HG03095 (cell line): ENCODE data around the gene ASCL2.

Experiments
- ATAC-seq: cut with Tn5 transposase; IDR thresholded peaks from one replicate; pipeline ENCODE4 v1.9.1; 2021; ENCODE audit warnings: moderate library complexity; ENCODE audit not compliant: unreplicated experiment

ASCL2 gene

GRCh38 chr11:2270322-2271076 is at the start of gene ASCL2:
TSS of gene ASCL2 (minus strand) at chr11:2270588. CDS start at chr11:2270332, 256 bp downstream.
- ATAC-seq = no peak

GRCh38 chr11:2319791-2320472 is 49.5 kb upstream of the ASCL2 start:
- no peak for ATAC-seq

- no peak for ATAC-seq
These were observed 48.3 kb upstream of the ASCL2 start for GRCh38 chr11:2318707-2319106.

- ATAC-seq = no peak
These were observed 47.7 kb upstream of the ASCL2 start for GRCh38 chr11:2318123-2318522.

- no peak for ATAC-seq
These were observed 47.1 kb upstream of the ASCL2 start for GRCh38 chr11:2317354-2318050.

- no peak for ATAC-seq
These were observed 46.5 kb upstream of the ASCL2 start for GRCh38 chr11:2316963-2317244.

GRCh38 chr11:2316169-2316962 is 46.0 kb upstream of the ASCL2 start:
- ATAC-seq = no peak

GRCh38 chr11:2315395-2316168 is 45.2 kb upstream of the ASCL2 start:
- ATAC-seq = no peak

- no peak for ATAC-seq
These were observed 44.4 kb upstream of the ASCL2 start for GRCh38 chr11:2314525-2315394.

- no peak for ATAC-seq
These were observed 43.7 kb upstream of the ASCL2 start for GRCh38 chr11:2314136-2314524.

GRCh38 chr11:2313051-2313951 is 42.9 kb upstream of the ASCL2 start:
- ATAC-seq = no peak

GRCh38 chr11:2312232-2313042 is 42.0 kb upstream of the ASCL2 start:
- ATAC-seq = no peak

GRCh38 chr11:2311353-2312133 is 41.2 kb upstream of the ASCL2 start:
- ATAC-seq = no peak

- ATAC-seq = no peak
These were observed 40.5 kb upstream of the ASCL2 start for GRCh38 chr11:2310786-2311352.

- ATAC-seq = no peak
These were observed 39.8 kb upstream of the ASCL2 start for GRCh38 chr11:2310073-2310785.
